ENCODE results near the gene CD79A. TPM values are rescaled to one million over a fixed set of nuclear protein-coding genes. Genes with fewer than 3 reads are reported as not detected.

The CD79A gene
- total RNA-seq, 1 donor from 2014 or later: not detected

- no peak overlapping the region for H3K4me3 ChIP-seq (ENCODE audit: low read depth, low read length)
- DNase-seq (ENCODE audit: low read depth): no peak
- TF ChIP-seq, protein P1, sequence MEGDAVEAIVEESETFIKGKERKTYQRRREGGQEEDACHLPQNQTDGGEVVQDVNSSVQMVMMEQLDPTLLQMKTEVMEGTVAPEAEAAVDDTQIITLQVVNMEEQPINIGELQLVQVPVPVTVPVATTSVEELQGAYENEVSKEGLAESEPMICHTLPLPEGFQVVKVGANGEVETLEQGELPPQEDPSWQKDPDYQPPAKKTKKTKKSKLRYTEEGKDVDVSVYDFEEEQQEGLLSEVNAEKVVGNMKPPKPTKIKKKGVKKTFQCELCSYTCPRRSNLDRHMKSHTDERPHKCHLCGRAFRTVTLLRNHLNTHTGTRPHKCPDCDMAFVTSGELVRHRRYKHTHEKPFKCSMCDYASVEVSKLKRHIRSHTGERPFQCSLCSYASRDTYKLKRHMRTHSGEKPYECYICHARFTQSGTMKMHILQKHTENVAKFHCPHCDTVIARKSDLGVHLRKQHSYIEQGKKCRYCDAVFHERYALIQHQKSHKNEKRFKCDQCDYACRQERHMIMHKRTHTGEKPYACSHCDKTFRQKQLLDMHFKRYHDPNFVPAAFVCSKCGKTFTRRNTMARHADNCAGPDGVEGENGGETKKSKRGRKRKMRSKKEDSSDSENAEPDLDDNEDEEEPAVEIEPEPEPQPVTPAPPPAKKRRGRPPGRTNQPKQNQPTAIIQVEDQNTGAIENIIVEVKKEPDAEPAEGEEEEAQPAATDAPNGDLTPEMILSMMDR (conservative IDR thresholded peaks at IDR 0.05; ENCODE audit: low read depth, low read length): no peak
Observed at GRCh38 chr19:41915021-41915775, 38.1 kb downstream of the CD79A start.

GRCh38 chr19:41915776-41916414 is 38.8 kb downstream of the CD79A start:
- TF ChIP-seq, protein P1 (conservative IDR thresholded peaks at IDR 0.05; ENCODE audit: low read depth, low read length): no peak
- H3K4me3 ChIP-seq (ENCODE audit: low read depth, low read length): no peak overlapping the region
- no peak for DNase-seq (ENCODE audit: low read depth)

DNA sequence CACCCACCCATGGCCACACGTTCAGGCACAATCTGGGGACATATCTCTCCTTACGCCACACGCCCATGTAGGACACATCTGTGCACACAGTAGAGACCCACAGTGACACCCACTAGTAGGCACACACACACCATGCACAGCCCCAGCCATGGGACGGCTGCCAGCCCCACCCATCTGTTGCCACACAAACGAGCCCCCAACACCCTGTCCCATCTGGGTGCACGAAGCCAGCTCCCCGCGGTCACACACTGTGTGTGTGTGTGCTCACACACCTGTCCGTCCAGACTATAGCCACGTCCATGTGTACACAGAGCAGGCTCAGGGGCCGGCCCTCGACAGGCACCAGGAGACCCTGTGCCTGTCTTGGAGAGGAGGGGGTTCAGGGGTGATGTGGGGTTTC is 40.6 kb downstream of the CD79A start:
- TF ChIP-seq, protein P1 (conservative IDR thresholded peaks at IDR 0.05; ENCODE audit: low read depth, low read length): no peak
- DNase-seq (ENCODE audit: low read depth): no peak
- no peak overlapping the region for H3K4me3 ChIP-seq (ENCODE audit: low read depth, low read length)

GRCh38 chr19:41918095-41918494 is 41.0 kb downstream of the CD79A start:
- TF ChIP-seq, protein P1 (conservative IDR thresholded peaks at IDR 0.05; ENCODE audit: low read depth, low read length): no peak
- no peak for DNase-seq (ENCODE audit: low read depth)
- no peak overlapping the region for H3K4me3 ChIP-seq (ENCODE audit: low read depth, low read length)

DNA sequence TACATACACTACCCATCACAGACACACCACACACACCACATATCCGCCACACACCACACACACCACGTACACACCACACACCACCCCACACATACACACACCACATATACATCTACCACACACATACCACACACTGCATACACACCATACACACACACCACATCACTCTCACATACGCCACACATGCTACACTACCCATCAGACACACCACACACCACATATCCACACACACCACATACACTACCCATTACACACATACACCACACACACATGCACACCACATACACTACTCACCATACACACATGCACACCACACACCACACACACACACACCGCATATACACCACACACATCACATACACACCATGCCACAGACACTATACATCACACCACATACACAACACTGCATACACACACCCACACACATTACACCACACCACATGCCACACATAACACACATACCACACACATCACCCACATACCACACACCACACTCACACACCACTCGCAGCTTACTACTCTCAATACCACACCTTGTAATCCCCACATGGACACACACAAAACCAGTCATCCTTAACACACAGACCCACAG is 41.7 kb downstream of the CD79A start:
- DNase-seq (ENCODE audit: low read depth): no peak
- no peak overlapping the region for H3K4me3 ChIP-seq (ENCODE audit: low read depth, low read length)
- TF ChIP-seq, protein P1 (conservative IDR thresholded peaks at IDR 0.05; ENCODE audit: low read depth, low read length): no peak

- no peak overlapping the region for H3K4me3 ChIP-seq (ENCODE audit: low read depth, low read length)
- DNase-seq (ENCODE audit: low read depth): no peak
- TF ChIP-seq, protein P1 (conservative IDR thresholded peaks at IDR 0.05; ENCODE audit: low read depth, low read length): no peak
Observed at GRCh38 chr19:41919948-41920712, 43.1 kb downstream of the CD79A start.
